GM21825 (cell line): ENCODE measurements around the gene NSMF.

Source experiments
- ATAC-seq: cut with Tn5 transposase; IDR thresholded peaks from one replicate; pipeline ENCODE4 v1.9.1; 2021; ENCODE audit warnings: mild to moderate bottlenecking, moderate library complexity; ENCODE audit not compliant: unreplicated experiment

The NSMF gene

GRCh38 chr9:137449081-137449844, 9.9 kb downstream of the NSMF start:
- no peak for ATAC-seq

- no peak for ATAC-seq
These were observed 10.6 kb downstream of the NSMF start for GRCh38 chr9:137448602-137448962.

GRCh38 chr9:137447722-137448601, 11.2 kb downstream of the NSMF start:
- no peak for ATAC-seq

GRCh38 chr9:137446851-137447471, 12.2 kb downstream of the NSMF start:
- ATAC-seq, result no peak

GRCh38 chr9:137445930-137446431, 13.2 kb downstream of the NSMF start:
- no peak for ATAC-seq

GRCh38 chr9:137445275-137445807, 13.8 kb downstream of the NSMF start:
- peak; percentile 61 for ATAC-seq

GRCh38 chr9:137444106-137444790, 14.9 kb downstream of the NSMF start:
- ATAC-seq, result no peak

GRCh38 chr9:137441935-137442321, 17.2 kb downstream of the NSMF start:
- ATAC-seq, result no peak

- no peak for ATAC-seq
These were observed 17.7 kb downstream of the NSMF start, which contains the start of gene ENTPD8 for GRCh38 chr9:137441289-137441934. ENTPD8 (minus strand) TSS chr9:137441357; CDS start chr9:137438285, 3,072 bp downstream.

GRCh38 chr9:137439158-137439714, 19.9 kb downstream of the NSMF start:
- ATAC-seq, result no peak

- no peak for ATAC-seq
These were observed 20.5 kb downstream of the NSMF start for GRCh38 chr9:137438591-137439157.

GRCh38 chr9:137437691-137438590, 21.2 kb downstream of the NSMF start:
- ATAC-seq, result no peak

GRCh38 chr9:137436761-137437600, 22.2 kb downstream of the NSMF start:
- ATAC-seq, result no peak

- ATAC-seq, result no peak
These were observed 23.0 kb downstream of the NSMF start for GRCh38 chr9:137435980-137436760.

GRCh38 chr9:137435381-137435891, 23.7 kb downstream of the NSMF start:
- ATAC-seq, result no peak
